Measurements from ENCODE around the gene TFAM.

- TF ChIP-seq EZH2 (IDR thresholded peaks at IDR 0.05; ENCODE audit: borderline replicate concordance, low read length), result no peak
- TF ChIP-seq, protein P1, sequence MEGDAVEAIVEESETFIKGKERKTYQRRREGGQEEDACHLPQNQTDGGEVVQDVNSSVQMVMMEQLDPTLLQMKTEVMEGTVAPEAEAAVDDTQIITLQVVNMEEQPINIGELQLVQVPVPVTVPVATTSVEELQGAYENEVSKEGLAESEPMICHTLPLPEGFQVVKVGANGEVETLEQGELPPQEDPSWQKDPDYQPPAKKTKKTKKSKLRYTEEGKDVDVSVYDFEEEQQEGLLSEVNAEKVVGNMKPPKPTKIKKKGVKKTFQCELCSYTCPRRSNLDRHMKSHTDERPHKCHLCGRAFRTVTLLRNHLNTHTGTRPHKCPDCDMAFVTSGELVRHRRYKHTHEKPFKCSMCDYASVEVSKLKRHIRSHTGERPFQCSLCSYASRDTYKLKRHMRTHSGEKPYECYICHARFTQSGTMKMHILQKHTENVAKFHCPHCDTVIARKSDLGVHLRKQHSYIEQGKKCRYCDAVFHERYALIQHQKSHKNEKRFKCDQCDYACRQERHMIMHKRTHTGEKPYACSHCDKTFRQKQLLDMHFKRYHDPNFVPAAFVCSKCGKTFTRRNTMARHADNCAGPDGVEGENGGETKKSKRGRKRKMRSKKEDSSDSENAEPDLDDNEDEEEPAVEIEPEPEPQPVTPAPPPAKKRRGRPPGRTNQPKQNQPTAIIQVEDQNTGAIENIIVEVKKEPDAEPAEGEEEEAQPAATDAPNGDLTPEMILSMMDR (IDR thresholded peaks at IDR 0.05; ENCODE audit: low read length), result no peak
These were observed 26.3 kb upstream of the TFAM start for GRCh38 chr10:58358947-58359346.
